Bone marrow (tissue), 2 donors: Measurements from ENCODE around the gene GNB5.
A peak's percentile ranks its signal among the peaks of the same experiment; 100 is the strongest.
"Not testable (repeated sequence)": the region's sequence is repeated elsewhere in the genome, so short reads cannot be mapped to it uniquely, and the experiment has no call there.

Experiments
- DNase-seq, 2 donors: peaks; one replicate each; lab custom pipeline; 2025; lab: John Stamatoyannopoulos, UW

GNB5 gene

DNA sequence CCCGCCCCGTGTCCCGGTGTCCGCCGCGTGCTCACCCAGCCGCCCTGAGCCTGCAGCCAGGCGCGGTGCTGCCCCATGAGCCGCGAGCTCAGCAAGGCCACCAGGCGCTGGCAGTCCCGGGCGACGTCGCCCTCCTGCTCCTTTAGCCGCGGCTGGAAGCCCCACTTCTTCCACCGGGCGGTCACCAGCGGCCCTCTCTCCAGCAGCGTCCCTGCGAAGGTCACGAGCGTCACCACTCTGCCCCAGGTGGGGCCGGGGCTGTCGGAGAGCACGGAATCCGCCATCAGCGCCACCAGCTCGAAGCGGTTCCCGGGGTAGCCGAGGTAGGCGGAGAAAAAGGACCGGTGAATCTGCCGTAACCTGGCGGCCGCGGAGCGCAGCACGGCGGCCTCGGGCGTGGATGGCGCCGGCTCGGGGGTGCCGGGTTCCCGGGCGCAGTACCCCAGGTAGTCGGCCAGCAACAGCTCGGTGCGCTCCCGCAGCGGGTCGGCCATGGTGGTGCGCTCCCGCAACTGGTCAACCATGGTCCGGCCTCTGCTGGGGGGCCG lies 78.9 kb downstream of the GNB5 start:
- DNase-seq: no peak

DNA sequence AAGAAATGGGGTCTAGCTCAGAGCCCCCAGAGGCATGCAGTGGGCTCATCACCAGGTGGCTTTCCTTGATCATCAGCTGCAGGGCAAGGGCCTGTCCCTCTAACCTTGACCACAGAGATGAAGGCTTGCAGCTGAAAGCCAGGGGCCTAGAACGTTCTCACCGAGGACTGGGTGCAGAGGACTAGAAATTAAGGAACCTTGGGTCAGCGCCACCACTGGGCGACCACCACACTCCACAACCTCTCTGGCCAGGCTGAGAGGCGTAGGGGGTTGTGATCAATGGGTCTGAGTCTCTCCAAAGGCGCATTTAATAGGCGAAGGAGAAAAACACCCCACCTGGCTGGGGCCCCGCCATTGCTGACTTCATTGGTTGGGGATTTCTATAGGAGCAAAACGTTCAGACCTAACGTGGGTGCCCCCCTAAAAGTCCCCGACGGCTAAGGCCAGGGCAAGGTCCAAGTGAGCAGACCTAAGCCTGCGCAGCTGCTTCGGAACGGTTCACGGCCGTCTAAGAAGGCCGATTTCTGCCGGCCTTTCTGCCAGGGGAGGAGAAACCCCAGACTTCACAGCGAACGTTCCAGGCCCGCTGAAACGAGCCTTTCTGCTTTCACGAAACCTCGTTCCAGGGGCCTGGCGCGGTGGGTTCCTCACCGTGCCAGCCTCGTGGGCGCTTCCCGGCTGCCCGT lies 79.5 kb downstream of the GNB5 start:
- no peak for DNase-seq

GRCh38 chr15:52109559-52110451 lies 81.4 kb downstream of the GNB5 start:
- no peak for DNase-seq

- no peak for DNase-seq
Measured at GRCh38 chr15:52107238-52107637, 84.0 kb downstream of the GNB5 start.

GRCh38 chr15:52106641-52107040 lies 84.6 kb downstream of the GNB5 start:
- DNase-seq: no peak

DNA sequence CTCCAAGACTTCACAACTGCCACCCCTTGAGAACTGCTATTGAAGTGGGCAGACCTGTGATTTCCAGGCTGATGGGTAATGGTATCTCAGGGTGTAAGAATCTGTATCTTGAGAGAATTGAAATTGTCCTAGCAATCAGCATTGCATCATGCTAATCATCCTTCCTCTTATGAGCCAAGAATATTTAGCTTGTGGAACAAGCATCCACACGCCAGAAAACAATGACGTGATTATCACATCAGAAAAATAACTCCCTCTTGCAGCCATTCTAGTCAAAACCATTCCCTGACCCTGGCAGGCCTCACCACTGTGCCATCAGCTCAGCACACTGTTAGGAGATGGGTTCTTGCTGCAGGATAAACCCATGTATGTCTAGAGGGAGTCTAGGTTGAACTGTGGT lies 85.3 kb downstream of the GNB5 start:
- DNase-seq: no peak

- DNase-seq: no peak
Measured at GRCh38 chr15:52104532-52105004, 86.6 kb downstream of the GNB5 start.

- peak in 1 of 2 donors; percentile 72 for DNase-seq
Measured at GRCh38 chr15:52103217-52104207, 87.7 kb downstream of the GNB5 start.

- no peak for DNase-seq
Measured at GRCh38 chr15:52102463-52102862, 88.7 kb downstream of the GNB5 start.

- no peak for DNase-seq
Measured at GRCh38 chr15:52101542-52102323, 89.5 kb downstream of the GNB5 start.

- DNase-seq: peak; percentile 30 to 49
Measured at GRCh38 chr15:52100807-52101442, 90.3 kb downstream of the GNB5 start.

DNA sequence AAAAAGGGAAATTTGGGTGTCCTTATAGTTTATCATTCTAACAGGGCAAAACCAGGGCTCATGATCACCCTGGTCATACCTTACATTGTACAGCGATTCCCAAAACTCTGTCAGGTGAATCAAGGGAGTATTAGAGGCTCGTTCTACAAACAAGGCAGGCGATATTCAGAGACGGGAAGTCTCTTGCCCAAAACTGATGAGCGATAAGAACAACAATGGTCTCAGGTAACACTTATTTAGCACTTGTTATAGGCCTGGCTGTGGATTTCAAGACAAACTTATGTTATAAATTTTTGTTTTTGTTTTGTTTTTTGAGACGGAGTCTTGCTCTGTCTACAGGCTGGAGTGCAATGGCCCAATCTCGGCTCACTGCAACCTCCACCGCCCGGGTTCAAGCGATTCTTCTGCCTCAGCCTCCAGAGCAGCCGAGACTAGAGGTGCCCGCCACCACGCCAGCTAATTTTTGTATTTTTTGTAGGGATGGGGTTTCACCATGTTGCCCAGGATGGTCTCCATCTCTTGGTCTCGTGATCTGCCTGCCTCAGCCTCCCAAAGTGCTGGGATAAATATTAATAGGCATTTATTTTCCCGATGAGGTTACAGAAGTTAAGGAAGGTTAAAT lies 91.4 kb downstream of the GNB5 start:
- no peak for DNase-seq

DNA sequence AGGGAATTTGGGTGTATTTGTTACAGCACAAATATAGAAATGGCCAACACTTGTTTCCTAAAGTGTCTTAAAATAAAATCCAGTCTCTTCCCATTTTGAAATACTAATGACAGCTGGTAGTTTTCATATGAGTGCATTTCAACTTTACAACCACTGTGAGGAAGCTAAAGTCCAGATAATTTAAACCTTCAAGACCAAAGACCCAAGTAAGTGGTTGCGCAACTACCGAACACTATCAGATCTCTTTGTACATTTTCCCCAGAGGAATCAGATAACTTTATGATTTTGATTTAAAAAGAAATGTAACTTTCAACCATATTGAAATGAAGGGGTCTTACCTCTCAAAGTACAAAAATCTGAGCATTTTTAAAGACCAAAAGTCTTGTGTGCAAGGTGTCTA lies 92.9 kb downstream of the GNB5 start:
- no peak for DNase-seq

GRCh38 chr15:52097180-52097579 lies 94.0 kb downstream of the GNB5 start:
- DNase-seq: no peak

- DNase-seq: not testable (repeated sequence)
Measured at GRCh38 chr15:52096536-52096935, 94.7 kb downstream of the GNB5 start.

DNA sequence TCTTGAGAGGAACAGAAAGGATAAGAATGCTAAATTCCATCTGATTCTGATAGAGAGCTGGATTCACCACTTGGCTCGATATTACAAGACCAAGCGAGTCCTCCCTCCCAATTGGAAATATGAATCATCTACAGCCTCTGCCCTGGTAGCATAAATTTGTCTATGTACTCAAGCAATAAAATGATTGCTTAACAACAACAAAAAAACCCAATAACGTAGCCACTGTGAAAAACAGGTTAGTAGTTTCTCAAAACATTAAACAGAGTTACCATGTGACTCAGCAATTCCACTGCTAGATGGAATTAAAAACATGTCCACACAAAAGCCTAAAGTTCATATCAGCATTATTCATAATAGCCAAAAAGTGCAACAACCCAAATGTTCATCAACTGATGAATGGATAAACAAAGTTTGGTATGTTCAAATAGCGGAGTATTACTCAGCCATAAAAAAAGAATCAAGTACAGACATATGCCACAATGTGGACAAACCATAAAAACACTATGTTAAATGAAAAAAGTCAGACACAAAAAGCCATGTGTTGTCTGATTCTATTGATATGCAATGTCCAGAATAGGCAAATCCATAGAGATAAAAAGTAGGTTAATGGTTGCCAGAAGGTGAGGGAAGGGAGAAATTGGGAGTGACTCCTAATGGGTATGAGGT lies 95.5 kb downstream of the GNB5 start:
- no peak for DNase-seq

GRCh38 chr15:52094811-52095584 lies 96.2 kb downstream of the GNB5 start:
- no peak for DNase-seq
